Ovary (tissue), 9 donors: ENCODE results near the gene TRMT10B. TPM values are rescaled to one million over a fixed set of nuclear protein-coding genes. Genes with fewer than 3 reads are reported as not detected.
A peak's percentile ranks its signal among the peaks of the same experiment; 100 is the strongest.
"Not testable (repeated sequence)": the region's sequence is repeated elsewhere in the genome, so short reads cannot be mapped to it uniquely, and the experiment has no call there.

Source experiments
- DNase-seq, 5 donors: peaks; one replicate each; pipeline ENCODE4 v3.0.0-alpha.2; 2019 to 2020
- H3K27ac ChIP-seq, 2 donors: fragments of 200-600 bp; one replicate each; pipeline versions ENCODE4 v1.5.1 to v1.8.0; 2019 to 2022
- H3K27me3 ChIP-seq: fragments of 200-600 bp; one replicate; pipeline ENCODE4 v1.8.0; 2022
- H3K36me3 ChIP-seq: fragments of 200-600 bp; sonication (generic); one replicate; pipeline ENCODE4 v1.5.1; 2019
- H3K4me1 ChIP-seq: one replicate; pipeline ENCODE4 v1.8.1; 2013; ENCODE audit warnings: mild to moderate bottlenecking, moderate library complexity; ENCODE audit not compliant: insufficient read depth
- H3K4me3 ChIP-seq: fragments of 200-600 bp; sonication (generic); one replicate; pipeline ENCODE4 v1.5.1; 2017
- H3K9me3 ChIP-seq, 2 donors: fragments of 200-600 bp in 1 of 2; sonication (generic) in 1 of 2; one replicate each; pipeline versions ENCODE4 v1.5.1 to v1.8.1; 2013 to 2019; ENCODE audit warnings: mild to moderate bottlenecking in 1 of 2, moderate library complexity in 1 of 2
- EP300 ChIP-seq: sonication (generic); formaldehyde crosslinking; IDR thresholded peaks from one replicate; pipeline ENCODE4 v1.6.1; 2017; ENCODE audit warnings: antibody characterized with exemption
- POLR2A ChIP-seq: fragments of 450-650 bp; IDR thresholded peaks from one replicate; pipeline ENCODE4 v1.6.1; 2017; ENCODE audit warnings: antibody characterized with exemption, mild to moderate bottlenecking, moderate library complexity
- WGBS, 3 donors: extraction: QIAGEN DNeasy Blood & Tissue Kit in 1 of 3; methylation state at CpG; one replicate each; pipeline versions ENCODE4 v1.1.5 to v1.1.7; 2013 to 2017; 5-methylcytosine and 5-hydroxymethylcytosine counted together
- intact Hi-C, 4 donors: fragments of 100-400 bp; cut with DNase I; formaldehyde crosslinking; loops; one replicate each; pipeline versions ENCODE4 v1.11.0 to v1.15.1; 2022 to 2023
- polyA plus RNA-seq, 2 donors: library from polyadenylated mRNA; stranded (reverse); fragments of 200-250 nt in 1 of 2; fragments of 350-450 nt in 1 of 2; fragmentation: Illumina TruSeq in 1 of 2; extraction: RNeasy Lipid Tissue Mini Kit (QIAGEN cat#74804) in 1 of 2; gene quantifications; one replicate each; pipeline ENCODE4 v1.2.3, GENCODE V29; 2013 to 2014
- total RNA-seq, 7 donors: library from RNA; depleted of rRNA in 2 of 7; stranded (reverse); fragments of >200 nt in 2 of 7; fragmentation: NEBNext Ultra II Directional in 3 of 7; extraction: Animal tissue kit (Norgen Biotek cat#: 25700) in 3 of 7; gene quantifications; one replicate each; pipeline versions ENCODE4 v1.1.0 to v1.2.4, GENCODE V29; 2016 to 2023
- TF ChIP-seq, protein P1 (sequence below), 3 donors: fragments of 450-650 bp in 2 of 3; fragments of 200-600 bp in 1 of 3; IDR thresholded peaks; one replicate each; pipeline versions ENCODE4 v1.5.1 to v1.8.0; 2016 to 2022; ENCODE audit warnings: antibody characterized with exemption in 3 of 3, mild to moderate bottlenecking in 1 of 3
- donor health status: DM: no; HTN: no; CAD: no; lungs with moderate emphysema.
- donor health status: DM: no; HTN: no; CAD: no.
- donor health status: Bipolar disorder and iron deficiency.
- donor health status: DM: yes; HTN: yes; CAD: no.
- donor health status: DM: no; HTN: no; CAD: no.
- donor health status: DM: yes; HTN: yes; CAD: no.

The TRMT10B gene
- total and polyA plus RNA-seq, 9 donors: 6.7 to 13.6 (median 9.9) TPM

DNA sequence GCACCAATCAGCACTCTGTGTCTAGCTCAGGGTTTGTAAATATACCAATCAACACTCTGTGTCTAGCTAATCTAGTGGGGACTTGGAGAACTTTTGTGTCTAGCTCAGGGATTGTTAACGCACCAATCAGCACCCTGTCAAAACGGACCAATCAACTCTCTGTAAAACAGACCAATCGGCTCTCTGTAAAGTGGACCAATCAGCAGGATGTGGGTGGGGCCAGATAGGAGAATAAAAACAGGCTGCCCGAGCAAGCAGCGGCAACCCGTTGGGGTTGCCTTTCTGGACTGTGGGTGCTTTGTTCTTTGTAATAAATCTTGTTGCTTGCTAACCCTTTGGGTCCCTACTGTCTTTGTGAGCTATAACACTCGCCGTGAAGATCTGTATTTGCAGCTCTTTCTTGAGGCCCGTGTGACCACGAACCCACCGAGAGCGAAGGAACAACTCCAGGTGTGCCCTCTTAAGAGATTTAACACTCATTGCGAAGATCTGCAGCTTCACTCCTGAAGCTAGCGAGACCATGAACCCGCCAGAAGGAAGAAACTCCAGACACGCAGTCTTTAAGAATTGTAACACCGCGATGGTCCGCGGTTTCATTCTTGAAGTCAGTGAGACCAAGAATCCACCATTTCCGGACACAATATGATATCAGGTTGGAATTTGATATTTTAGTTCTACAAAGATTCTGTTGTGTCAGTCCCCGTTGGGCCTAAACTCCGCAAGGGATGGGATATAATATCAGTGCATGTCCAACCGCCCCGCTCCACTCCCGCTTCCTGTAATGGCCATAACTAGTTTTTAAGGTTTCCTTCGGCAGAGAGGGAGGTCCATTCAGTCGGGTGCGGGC, 740 bp upstream of the TRMT10B start:
- peak in 2 of 5 donors; percentile 31 to 37 for DNase-seq
- H3K27me3 ChIP-seq: no peaks in the 10 kb centered on the region
- peak overlapping the region; percentile 87 for H3K4me3 ChIP-seq
- H3K4me1 ChIP-seq: peaks cover 3% of the 10 kb centered on the region
- H3K27ac ChIP-seq: peak overlapping the region in 1 of 2 donors; percentile 61
- H3K36me3 ChIP-seq: no peaks in the 10 kb centered on the region
- intact Hi-C loops: no loop called here
- H3K9me3 ChIP-seq: no peaks in the 10 kb centered on the region
- WGBS, 3 donors: 88 to 90% (median 89%) methylated on average over 29 of the region's 29 CpGs
- TF ChIP-seq EP300 (no peak), POLR2A (no peak)
- TF ChIP-seq, protein P1, sequence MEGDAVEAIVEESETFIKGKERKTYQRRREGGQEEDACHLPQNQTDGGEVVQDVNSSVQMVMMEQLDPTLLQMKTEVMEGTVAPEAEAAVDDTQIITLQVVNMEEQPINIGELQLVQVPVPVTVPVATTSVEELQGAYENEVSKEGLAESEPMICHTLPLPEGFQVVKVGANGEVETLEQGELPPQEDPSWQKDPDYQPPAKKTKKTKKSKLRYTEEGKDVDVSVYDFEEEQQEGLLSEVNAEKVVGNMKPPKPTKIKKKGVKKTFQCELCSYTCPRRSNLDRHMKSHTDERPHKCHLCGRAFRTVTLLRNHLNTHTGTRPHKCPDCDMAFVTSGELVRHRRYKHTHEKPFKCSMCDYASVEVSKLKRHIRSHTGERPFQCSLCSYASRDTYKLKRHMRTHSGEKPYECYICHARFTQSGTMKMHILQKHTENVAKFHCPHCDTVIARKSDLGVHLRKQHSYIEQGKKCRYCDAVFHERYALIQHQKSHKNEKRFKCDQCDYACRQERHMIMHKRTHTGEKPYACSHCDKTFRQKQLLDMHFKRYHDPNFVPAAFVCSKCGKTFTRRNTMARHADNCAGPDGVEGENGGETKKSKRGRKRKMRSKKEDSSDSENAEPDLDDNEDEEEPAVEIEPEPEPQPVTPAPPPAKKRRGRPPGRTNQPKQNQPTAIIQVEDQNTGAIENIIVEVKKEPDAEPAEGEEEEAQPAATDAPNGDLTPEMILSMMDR (IDR thresholded peaks at IDR 0.05): no peak

DNA sequence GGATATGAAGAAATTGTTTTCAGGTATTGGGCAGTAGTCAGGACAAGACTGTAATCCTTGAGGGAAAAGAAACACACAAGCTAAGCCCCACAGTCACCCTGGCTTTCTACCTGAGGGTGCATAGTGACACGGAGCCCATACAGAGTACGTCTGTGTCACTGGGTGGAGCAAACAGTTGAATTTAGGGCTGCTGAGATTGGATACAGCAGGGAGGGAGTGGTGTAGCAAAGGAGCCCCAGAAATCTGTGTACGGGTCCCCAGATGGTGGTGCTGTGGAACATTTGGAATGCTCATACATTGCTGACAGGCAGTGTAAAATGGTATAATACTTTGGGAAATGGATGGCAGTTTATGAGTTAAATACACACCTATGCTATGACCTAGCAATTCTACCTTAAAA, 5.1 kb downstream of the TRMT10B start:
- DNase-seq: no peak
- no peaks in the 10 kb centered on the region for H3K36me3 ChIP-seq
- TF ChIP-seq EP300 (no peak), POLR2A (no peak)
- TF ChIP-seq, protein P1 (IDR thresholded peaks at IDR 0.05): no peak
- whole genome bisulfite sequencing, 3 donors: 75 to 84% (median 79%) methylated on average over 3 of the region's 3 CpGs
- H3K9me3 ChIP-seq: no peaks in the 10 kb centered on the region
- H3K27me3 ChIP-seq: no peaks in the 10 kb centered on the region
- no peak overlapping the region for H3K4me3 ChIP-seq
- H3K27ac ChIP-seq: no peak overlapping the region
- intact Hi-C loops: no loop called here
- no peaks in the 10 kb centered on the region for H3K4me1 ChIP-seq

DNA sequence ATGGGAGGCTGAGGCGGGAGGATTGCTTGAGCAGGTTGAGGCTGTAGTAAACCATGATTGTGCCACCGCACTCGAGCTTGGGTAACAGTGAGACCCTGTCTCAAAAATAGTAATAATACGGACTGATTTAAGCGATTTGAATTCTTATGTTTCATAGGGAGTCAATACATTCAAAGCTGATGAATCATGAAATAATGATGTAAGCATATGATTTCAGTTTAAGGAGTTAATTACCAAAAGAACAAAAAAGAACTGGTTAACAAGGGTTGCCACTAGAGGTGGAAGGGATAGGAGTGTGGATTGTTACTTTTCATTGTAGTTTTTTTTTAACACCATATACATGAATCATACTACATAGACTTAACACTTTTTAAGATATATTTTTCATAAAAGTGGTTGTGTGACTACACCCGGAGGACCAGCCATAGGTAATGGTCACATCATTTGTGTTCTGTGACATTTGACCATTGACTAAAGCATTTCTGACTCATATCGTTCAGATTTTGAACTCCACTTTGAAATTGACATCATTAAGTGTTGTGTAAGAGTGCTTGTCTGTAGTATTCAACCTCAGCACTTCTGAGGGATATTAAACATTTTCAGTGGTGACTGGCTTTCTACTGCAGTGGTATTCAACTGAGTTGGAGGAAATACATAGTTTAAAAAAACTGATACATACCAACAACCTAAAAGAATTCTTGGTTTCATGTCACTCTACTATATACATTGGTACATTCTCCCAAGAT, 7.0 kb downstream of the TRMT10B start:
- WGBS, 3 donors: 87 to 90% (median 90%) methylated on average over 7 of the region's 7 CpGs
- no peaks in the 10 kb centered on the region for H3K27me3 ChIP-seq
- TF ChIP-seq EP300: no peak
- TF ChIP-seq, protein P1 (IDR thresholded peaks at IDR 0.05): no peak
- intact Hi-C loops: no loop called here
- H3K36me3 ChIP-seq: no peaks in the 10 kb centered on the region
- no peaks in the 10 kb centered on the region for H3K4me1 ChIP-seq
- DNase-seq: no peak
- H3K9me3 ChIP-seq: no peaks in the 10 kb centered on the region
- no peak overlapping the region for H3K4me3 ChIP-seq
- H3K27ac ChIP-seq: no peak overlapping the region

DNA sequence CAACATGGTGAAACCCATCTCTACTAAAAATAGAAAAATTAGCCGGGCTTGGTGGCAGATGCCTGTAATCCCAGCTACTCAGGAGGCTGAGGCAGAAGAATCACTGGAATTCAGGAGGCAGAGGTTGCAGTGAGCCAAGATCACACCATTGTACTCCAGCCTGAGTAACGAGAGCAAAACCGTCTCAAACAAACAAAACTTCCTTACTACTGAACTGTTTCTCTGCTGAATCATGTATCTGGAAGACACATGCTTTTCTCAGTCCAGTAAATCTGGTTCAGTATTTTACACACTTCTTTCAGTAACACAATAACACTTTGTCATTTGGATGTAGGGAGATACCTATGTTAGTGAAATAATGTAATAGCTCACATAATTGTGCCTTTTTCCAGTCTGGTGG, 7.9 kb downstream of the TRMT10B start:
- intact Hi-C loops: no loop called here
- H3K4me1 ChIP-seq: no peaks in the 10 kb centered on the region
- H3K4me3 ChIP-seq: no peak overlapping the region
- 13 to 46% (median 20%) methylated on average over 3 of the region's 3 CpGs for whole genome bisulfite sequencing, 3 donors
- H3K27me3 ChIP-seq: no peaks in the 10 kb centered on the region
- no peaks in the 10 kb centered on the region for H3K36me3 ChIP-seq
- no peaks in the 10 kb centered on the region for H3K9me3 ChIP-seq
- TF ChIP-seq, protein P1 (IDR thresholded peaks at IDR 0.05): no peak
- TF ChIP-seq EP300: no peak
- TF ChIP-seq POLR2A: no peak
- H3K27ac ChIP-seq: no peak overlapping the region
- DNase-seq: no peak

DNA sequence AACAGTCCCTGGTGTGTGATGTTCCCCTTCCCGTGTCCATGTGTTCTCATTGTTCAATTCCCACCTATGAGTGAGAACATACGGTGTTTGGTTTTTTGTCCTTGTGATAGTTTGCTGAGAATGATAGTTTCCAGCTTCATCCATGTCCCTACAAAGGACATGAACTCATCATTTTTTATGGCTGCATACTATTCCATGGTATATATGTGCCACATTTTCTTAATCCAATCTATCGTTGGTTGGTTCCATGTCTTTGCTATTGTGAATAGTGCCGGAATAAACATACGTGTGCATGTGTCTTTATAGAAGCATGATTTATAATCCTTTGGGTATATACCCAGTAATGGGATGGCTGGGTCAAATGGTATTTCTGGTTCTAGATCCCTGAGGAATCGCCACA, 11.7 kb downstream of the TRMT10B start:
- H3K27me3 ChIP-seq, H3K9me3 ChIP-seq, H3K36me3 ChIP-seq, H3K27ac ChIP-seq, intact Hi-C loops, DNase-seq, H3K4me1 ChIP-seq, H3K4me3 ChIP-seq: not testable (repeated sequence)
- 83 to 98% (median 95%) methylated on average over 6 of the region's 6 CpGs for WGBS, 3 donors
